GM18502 (cell line): Measurements from ENCODE around the gene KRTAP12-4.
"Not testable (repeated sequence)": the region's sequence is repeated elsewhere in the genome, so short reads cannot be mapped to it uniquely, and the experiment has no call there.

Source experiments
- ATAC-seq: cut with Tn5 transposase; IDR thresholded peaks from one replicate; pipeline ENCODE4 v1.9.1; 2021; ENCODE audit warnings: mild to moderate bottlenecking; ENCODE audit not compliant: unreplicated experiment, poor library complexity

The KRTAP12-4 gene

DNA sequence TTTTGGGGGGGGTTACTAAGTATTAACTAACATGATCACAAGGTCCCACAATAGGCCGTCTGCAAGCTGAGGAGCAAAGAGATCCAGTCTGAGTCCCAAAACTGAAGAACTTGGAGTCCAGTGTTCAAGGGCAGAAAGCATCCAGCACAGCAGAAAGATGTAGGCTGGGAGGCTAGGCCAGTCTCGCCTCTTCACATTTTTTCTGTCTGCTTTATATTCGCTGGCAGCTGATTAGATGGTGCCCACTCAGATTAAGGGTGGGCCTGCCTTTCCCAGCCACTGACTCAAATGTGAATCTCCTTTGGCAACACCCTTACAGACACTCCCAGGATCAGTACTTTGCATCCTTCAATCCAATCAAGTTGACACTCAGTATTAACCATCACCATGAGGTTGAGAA is 35.3 kb upstream of the KRTAP12-4 start:
- not testable (repeated sequence) for ATAC-seq

GRCh38 chr21:44687671-44688070 is 33.2 kb upstream of the KRTAP12-4 start:
- ATAC-seq, result no peak

- no peak for ATAC-seq
Observed at GRCh38 chr21:44686843-44687561, 32.5 kb upstream of the KRTAP12-4 start.

DNA sequence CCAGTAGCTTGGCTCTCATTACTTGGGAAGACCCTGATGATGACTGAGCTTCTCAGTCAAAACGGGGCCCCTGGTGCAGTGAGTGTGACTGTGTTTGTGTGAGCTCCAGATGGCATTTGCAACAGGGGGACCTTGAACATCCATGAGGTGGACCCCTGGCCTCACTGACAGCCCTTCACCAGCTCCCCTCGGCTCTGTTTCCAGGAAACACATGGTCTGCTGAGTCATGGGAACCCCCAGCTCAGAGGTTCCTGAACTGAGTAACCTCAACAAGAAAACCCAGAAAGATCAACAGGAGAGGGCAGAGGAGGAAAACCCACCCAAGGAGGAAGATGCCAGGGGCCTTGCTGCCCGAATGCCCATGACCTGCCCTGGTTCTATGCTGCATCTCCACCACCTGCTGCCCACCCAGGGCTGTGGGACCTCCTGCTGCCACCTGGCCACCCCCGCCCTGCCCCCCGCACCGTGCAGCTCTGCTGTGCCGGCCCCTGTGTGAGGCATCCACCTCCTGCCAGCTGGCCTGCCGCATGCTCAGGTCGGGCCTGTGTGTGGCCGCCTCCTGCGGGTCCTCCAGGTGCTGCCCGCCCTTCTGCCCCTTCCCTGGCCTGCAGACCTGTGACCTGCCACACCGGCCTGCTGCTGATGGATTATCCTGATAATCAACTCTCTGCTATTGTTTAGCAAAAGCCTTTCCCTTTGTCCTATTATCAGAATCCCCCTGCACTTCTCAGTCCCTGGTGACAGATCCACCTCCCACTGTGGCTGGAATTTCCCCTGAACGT is 31.7 kb upstream of the KRTAP12-4 start:
- ATAC-seq, result no peak

DNA sequence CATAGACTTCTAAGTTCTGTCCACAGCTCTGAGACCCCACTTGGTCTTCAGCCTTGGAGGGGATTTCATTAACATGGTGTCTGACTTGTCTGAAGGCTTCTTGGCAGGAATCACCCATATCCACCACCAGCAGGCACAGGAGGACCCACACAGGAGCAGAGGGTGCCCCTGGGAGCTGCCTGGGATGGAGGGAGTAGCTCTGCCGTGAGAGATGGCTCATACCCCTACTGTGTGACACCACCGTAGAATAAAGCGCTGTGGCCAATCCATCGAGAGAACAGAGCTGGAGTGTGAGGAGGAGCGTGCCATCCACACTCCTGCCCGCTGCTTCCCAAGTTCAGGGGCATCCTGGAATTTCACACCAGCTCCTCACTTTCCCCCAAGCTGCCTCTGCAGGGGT is 30.6 kb upstream of the KRTAP12-4 start:
- ATAC-seq, result not testable (repeated sequence)

GRCh38 chr21:44684483-44684882 is 30.0 kb upstream of the KRTAP12-4 start:
- ATAC-seq, result no peak

GRCh38 chr21:44684077-44684476 is 29.6 kb upstream of the KRTAP12-4 start:
- ATAC-seq, result no peak

GRCh38 chr21:44682580-44683151 is 28.2 kb upstream of the KRTAP12-4 start:
- ATAC-seq, result no peak

GRCh38 chr21:44681861-44682579 is 27.6 kb upstream of the KRTAP12-4 start, which contains the start of gene KRTAP12-1:
TSS of gene KRTAP12-1 (minus strand) at chr21:44682163. CDS start at chr21:44682123, 40 bp downstream.
- no peak for ATAC-seq

DNA sequence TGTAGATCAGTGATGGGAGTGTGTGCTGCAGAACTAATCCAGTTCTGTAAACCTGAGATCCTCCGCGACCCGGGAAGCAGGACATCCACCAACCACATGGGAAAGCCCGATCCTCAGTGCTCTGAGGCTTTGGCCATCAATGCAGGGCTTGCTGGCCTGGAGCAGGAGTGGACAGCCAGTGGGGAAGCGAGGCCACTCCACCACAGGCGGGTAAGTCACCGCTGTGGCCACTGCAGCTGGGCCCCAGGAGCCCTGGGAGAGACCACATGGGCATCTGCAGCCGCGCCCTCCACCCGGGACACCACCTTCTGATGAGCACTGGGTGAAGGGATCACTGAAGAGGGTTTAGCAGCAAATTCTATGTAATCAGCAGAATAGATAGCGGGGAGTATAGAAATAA is 26.7 kb upstream of the KRTAP12-4 start:
- no peak for ATAC-seq

- no peak for ATAC-seq
Observed at GRCh38 chr21:44677881-44678280, 23.4 kb upstream of the KRTAP12-4 start.

- no peak for ATAC-seq
Observed at GRCh38 chr21:44671911-44672310, 17.5 kb upstream of the KRTAP12-4 start.

DNA sequence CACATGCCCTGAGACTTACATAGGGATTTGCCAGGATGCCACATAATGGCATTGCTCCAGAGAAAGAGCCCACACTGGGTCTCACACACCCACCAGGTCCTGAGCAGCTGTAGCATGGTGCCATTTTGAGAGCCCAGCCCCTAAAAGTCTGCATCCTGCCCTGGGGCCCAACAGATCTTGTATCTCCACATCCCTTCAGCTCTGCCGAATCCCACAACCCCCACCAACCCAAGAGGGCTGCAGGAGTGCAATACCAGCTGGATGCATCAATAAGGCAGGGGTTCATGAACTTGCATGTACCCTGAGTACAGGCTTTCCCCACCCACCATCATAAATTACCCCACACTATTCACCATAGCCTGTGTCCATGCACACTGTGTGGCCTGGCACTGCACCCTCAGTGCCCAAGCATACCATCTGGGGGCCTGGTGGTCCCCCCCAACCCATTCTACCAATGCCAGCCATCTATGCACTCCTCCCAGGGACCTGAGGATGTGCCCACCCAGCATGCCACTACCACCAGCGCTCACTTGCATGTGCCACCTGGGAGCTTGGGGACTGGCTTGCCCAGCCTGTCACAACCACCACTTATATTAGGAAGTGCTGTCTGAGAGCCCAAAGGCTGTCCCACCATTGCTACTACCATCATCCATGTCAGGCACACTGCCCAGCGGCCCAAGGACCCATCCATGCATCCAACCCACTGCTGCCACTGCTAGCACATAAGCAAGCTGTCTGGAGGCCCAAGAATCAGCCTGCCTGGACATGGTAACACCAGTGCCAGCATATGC is 16.4 kb upstream of the KRTAP12-4 start:
- no peak for ATAC-seq

GRCh38 chr21:44667612-44668011 is 13.2 kb upstream of the KRTAP12-4 start:
- ATAC-seq, result no peak

DNA sequence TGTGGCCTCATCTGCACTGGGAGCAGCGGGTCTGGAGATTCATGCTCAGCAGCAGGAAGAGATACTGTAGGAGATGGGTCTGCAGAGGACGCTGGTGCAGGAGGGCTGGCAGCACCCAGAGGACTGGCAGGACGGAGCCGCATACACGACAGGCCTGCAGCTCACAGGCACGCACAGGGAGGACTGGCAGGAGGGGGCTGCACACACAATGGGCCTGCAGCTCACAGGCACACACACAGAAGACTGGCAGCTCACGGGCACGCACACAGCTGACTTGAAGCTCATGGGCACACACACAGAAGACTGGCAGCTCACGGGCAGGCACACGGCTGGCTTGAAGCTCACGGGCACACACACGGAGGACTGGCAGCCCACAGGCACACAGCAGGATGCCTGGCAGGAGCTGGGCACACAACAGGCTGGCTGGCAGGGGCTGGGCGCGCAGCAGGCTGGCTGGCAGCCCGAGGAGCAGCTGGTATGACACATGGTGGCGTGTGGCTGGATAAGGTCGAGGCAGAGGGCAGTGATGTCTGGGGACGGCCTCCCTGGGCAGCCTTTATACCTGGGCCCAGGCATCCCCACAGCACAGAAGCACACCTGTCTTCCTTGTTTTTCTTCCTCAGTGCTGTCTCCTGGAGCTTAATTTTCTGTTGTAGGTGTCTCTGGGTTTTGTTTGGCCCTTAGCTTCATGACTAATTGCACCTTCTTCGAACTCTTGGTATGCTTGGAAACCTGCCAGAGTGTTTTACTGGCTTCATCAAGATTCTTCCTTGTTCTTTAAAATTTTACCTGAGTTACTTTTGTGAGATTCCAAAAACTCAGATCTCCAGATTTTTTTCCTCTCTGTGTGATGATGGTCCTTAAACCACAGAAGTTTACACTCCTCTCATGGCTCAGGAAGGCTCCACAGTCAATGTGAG is 12.2 kb upstream of the KRTAP12-4 start, which contains the start of gene KRTAP12-2:
Gene KRTAP12-2 (minus strand): TSS at position 527 of the 920 bp plus-strand sequence. CDS start 41 bp downstream, at position 486.
- ATAC-seq, result no peak

GRCh38 chr21:44664691-44665090 is 10.2 kb upstream of the KRTAP12-4 start:
- ATAC-seq, result no peak

DNA sequence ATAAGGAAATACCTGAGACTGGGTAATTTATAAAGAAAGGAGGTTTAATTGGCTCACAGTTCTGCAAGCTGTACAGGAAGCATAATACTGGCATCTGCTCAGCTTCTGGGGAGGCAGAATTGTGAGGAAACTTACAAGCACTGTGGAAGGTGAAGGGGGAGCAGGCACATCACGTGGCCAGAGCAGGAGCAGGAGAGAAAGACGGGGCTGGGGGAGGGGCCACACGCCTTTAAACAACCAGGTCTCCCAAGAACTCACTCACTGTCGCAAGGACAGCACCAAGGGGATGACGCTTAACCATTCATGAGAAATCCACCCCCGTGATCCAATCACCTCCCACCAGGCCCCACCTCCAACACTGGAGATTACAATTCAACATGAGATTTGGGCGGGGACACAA is 7.1 kb upstream of the KRTAP12-4 start:
- ATAC-seq, result not testable (repeated sequence)

DNA sequence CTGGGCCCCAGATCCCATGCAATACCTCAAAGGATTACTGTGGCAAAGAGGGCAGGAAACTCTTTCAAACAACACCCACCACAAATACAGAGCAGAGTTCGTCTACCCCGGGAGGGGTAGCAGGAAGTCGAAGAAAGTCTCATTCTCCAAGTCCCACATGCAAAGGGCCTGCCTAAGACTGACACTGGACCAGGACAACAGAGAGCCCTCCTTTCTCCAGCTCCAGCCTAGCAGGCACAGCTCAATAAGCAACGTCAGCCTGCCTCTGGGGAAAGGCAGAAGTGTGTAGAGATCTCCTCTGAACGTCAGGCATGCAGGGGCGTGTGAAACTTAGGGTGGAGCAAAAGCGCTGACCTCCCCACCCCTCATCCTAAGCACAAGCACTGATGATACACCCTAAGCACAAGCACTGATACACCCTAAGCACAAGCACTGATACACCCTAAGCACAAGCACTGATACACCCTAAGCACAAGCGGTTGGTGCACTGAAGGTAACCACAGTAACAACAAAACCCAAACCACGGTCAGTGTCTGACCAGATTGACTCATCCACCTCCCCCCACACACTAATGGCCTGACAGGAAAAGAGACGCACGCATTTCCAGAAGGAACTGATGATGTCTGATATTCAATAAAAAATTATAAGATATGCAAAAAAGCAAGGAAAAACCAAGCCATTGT is 4.6 kb upstream of the KRTAP12-4 start:
- no peak for ATAC-seq
